Measurements from ENCODE around the gene ARL14EP.

GRCh38 chr11:30333405-30333804 is 10.5 kb downstream of the ARL14EP start:
- peak; percentile 73 for TF ChIP-seq CTCF (IDR thresholded peaks at IDR 0.05)
- no peak for TF ChIP-seq ZFX (IDR thresholded peaks at IDR 0.05; ENCODE audit: borderline replicate concordance)
